NCI-H82 (cell line): ENCODE results near the gene CMPK2.

Experiments used
- DNase-seq: peaks from one replicate; lab custom pipeline; 2025; lab: John Stamatoyannopoulos, UW

The CMPK2 gene

DNA sequence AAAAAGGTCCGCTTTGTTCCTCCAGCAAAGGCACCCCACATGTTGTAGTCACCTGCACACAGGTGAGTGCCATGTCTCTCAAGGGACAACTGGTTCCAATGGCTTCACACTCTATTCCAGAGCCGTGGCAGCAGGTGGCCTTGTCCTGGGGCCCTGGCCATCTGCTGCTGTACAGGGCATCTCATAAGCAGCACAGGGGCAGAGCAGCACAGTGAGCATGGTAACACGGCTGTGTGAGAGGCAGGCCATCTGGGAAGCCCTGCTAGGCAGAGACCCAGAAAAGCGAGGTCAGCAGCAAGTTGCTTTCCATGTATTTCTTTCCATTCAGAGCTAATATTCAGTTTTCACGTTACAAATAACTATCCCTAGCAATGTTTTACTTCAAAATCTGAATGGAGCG, 54.7 kb downstream of the CMPK2 start:
- DNase-seq, result no peak

- DNase-seq, result no peak
Observed at GRCh38 chr2:6808426-6808825, 57.3 kb downstream of the CMPK2 start.

DNA sequence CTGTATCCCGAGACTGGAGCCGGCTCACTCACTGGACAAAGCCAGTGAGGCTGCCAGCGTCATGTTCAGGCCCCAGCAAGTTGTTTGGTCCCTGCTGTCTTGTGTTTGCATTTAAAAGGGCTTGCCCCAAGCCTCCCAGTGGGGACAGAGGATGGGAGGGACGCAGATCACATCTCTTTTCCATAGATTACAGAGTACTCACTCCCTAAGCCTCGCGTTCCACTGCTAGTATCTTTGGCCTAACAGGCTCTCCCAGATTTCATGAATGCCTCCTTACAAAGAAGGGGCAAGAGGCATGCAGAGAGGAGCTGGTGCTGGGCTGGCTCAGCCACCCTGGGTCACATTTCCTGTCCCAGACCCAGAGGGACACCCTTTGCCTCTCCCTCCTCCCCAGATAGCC, 59.1 kb downstream of the CMPK2 start:
- DNase-seq, result no peak

DNA sequence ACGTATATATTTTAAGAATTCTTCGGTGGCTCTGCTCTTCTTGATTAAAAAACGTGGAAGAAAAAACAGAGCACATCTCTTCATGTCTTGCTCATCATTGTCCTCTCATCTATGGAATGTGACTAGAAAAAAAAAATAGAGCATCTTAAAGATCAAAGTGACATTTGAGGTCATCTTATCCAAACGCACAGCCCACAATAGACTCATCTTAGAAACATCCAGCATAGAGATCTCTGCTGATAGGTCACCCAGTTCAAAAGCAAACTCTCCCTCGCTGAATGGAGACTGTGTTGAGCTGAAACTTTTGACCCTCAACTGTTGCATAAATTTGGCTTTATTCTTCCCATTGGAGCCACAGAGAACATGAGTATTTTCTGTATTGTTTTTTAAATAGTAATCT, 65.2 kb downstream of the CMPK2 start:
- DNase-seq, result no peak
